Loucy (cell line): ENCODE measurements around the gene ENPP5.

Source experiments
- EZH2phosphoT487 ChIP-seq: fragments of 200-600 bp; IDR thresholded peaks from 2 replicates; pipeline ENCODE4 v1.6.1; 2018; ENCODE audit warnings: antibody characterized with exemption, mild to moderate bottlenecking, moderate library complexity, borderline replicate concordance
- TF ChIP-seq, protein P1 (sequence below): fragments of 200-600 bp; sonication (generic); conservative IDR thresholded peaks from 2 replicates; pipeline ENCODE4 v1.5.1; 2014; ENCODE audit warnings: mild to moderate bottlenecking, antibody characterized with exemption, low read length

DNA sequence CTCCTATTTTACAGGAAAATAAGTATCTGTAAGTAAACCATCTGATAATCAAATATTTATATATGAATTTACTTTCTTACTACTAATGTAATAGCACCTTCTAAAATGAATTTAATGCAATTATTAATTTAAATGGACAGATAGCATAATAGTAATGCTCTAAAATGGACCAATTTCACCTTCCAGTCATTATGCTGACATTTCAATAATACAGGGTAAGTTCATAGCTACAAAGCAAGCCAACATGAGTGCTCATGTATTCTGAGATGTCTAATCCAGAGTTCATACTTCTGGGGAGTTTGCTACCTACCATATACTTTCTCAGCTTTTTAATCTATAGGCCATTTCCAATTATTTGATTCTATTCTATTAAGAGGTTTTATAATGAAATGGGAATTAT lies 11.6 kb downstream of the ENPP5 start:
- TF ChIP-seq, protein P1, sequence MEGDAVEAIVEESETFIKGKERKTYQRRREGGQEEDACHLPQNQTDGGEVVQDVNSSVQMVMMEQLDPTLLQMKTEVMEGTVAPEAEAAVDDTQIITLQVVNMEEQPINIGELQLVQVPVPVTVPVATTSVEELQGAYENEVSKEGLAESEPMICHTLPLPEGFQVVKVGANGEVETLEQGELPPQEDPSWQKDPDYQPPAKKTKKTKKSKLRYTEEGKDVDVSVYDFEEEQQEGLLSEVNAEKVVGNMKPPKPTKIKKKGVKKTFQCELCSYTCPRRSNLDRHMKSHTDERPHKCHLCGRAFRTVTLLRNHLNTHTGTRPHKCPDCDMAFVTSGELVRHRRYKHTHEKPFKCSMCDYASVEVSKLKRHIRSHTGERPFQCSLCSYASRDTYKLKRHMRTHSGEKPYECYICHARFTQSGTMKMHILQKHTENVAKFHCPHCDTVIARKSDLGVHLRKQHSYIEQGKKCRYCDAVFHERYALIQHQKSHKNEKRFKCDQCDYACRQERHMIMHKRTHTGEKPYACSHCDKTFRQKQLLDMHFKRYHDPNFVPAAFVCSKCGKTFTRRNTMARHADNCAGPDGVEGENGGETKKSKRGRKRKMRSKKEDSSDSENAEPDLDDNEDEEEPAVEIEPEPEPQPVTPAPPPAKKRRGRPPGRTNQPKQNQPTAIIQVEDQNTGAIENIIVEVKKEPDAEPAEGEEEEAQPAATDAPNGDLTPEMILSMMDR, result no peak
- no peak for TF ChIP-seq EZH2phosphoT487
